HG03045 (cell line): ENCODE data around the gene MYO7A.

Source experiments
- ATAC-seq: cut with Tn5 transposase; IDR thresholded peaks from one replicate; pipeline ENCODE4 v1.9.1; 2021; ENCODE audit warnings: mild to moderate bottlenecking, moderate library complexity; ENCODE audit not compliant: unreplicated experiment

Gene MYO7A

GRCh38 chr11:77181799-77182541, 53.9 kb downstream of the MYO7A start:
- no peak for ATAC-seq

GRCh38 chr11:77182542-77183430, 54.7 kb downstream of the MYO7A start:
- no peak for ATAC-seq

GRCh38 chr11:77183431-77183984, 55.5 kb downstream of the MYO7A start:
- no peak for ATAC-seq

- ATAC-seq, result no peak
Observed at GRCh38 chr11:77184136-77184860, 56.3 kb downstream of the MYO7A start.

- ATAC-seq, result no peak
Observed at GRCh38 chr11:77186302-77186701, 58.3 kb downstream of the MYO7A start.

- ATAC-seq, result no peak
Observed at GRCh38 chr11:77187111-77187750, 59.2 kb downstream of the MYO7A start.

- ATAC-seq, result no peak
Observed at GRCh38 chr11:77187776-77188632, 60.0 kb downstream of the MYO7A start.

- no peak for ATAC-seq
Observed at GRCh38 chr11:77188633-77189491, 60.8 kb downstream of the MYO7A start.

- ATAC-seq, result no peak
Observed at GRCh38 chr11:77189588-77190210, 61.7 kb downstream of the MYO7A start.

GRCh38 chr11:77190331-77191075, 62.5 kb downstream of the MYO7A start:
- no peak for ATAC-seq

GRCh38 chr11:77191429-77191822, 63.4 kb downstream of the MYO7A start:
- ATAC-seq, result no peak

GRCh38 chr11:77191823-77192495, 63.9 kb downstream of the MYO7A start:
- no peak for ATAC-seq

GRCh38 chr11:77193167-77193566, 65.1 kb downstream of the MYO7A start:
- ATAC-seq, result no peak

GRCh38 chr11:77193911-77194830, 66.1 kb downstream of the MYO7A start:
- no peak for ATAC-seq

- ATAC-seq, result no peak
Observed at GRCh38 chr11:77195071-77195755, 67.2 kb downstream of the MYO7A start.
